Sigmoid colon (tissue), 4 donors: ENCODE data around the gene HDAC9.

Experiments used
- CTCF ChIP-seq, 4 experiments: fragments of 450-650 bp in 3 of 4; fragments of 200-600 bp in 1 of 4; IDR thresholded peaks; one replicate each; pipeline ENCODE4 v1.5.1; 2016 to 2019; ENCODE audit warnings: antibody characterized with exemption in 4 of 4, mild to moderate bottlenecking in 3 of 4, moderate library complexity in 2 of 4
- POLR2AphosphoS5 ChIP-seq, 4 donors: sonication (generic); formaldehyde crosslinking; IDR thresholded peaks; one replicate each; pipeline ENCODE4 v1.6.1; 2017; ENCODE audit warnings: antibody characterized with exemption in 4 of 4

GRCh38 chr7:18753972-18754610 lies 258.5 kb downstream of the HDAC9 start:
- no peak for TF ChIP-seq CTCF (IDR thresholded peaks at IDR 0.05)
- no peak for TF ChIP-seq POLR2AphosphoS5 (IDR thresholded peaks at IDR 0.05)
